Amygdala (tissue), 56 donors: ENCODE measurements around the gene CYFIP1.

Experiments
- DNase-seq, 56 donors: peaks; one replicate each; lab custom pipeline; 2025; lab: John Stamatoyannopoulos, UW

Gene CYFIP1

DNA sequence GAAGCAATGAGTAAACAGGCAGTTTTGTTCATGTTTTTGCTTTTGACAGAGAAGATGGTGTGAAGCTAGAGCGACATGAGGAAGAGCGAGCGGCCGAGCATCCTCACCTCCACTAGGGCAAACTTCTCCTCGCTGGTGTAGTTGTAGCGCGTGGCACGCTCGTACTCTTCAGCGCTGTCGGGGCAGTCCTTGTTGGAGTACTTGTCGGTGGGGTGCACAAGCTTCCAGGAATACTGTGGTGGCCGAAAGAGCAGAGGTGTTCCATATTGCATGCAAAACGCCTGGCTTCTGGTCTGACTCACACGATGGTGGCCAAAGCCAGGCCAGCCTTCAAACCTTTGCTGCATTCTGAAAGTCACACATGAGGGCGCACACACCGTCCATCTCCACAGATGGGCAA, 54.3 kb downstream of the CYFIP1 start:
- DNase-seq = no peak

GRCh38 chr15:22922003-22922402, 58.2 kb downstream of the CYFIP1 start:
- DNase-seq = no peak

GRCh38 chr15:22919171-22919570, 61.0 kb downstream of the CYFIP1 start:
- DNase-seq = no peak

- no peak for DNase-seq
Observed at GRCh38 chr15:22918596-22919140, 61.5 kb downstream of the CYFIP1 start.

GRCh38 chr15:22918056-22918455, 62.1 kb downstream of the CYFIP1 start:
- DNase-seq = no peak

DNA sequence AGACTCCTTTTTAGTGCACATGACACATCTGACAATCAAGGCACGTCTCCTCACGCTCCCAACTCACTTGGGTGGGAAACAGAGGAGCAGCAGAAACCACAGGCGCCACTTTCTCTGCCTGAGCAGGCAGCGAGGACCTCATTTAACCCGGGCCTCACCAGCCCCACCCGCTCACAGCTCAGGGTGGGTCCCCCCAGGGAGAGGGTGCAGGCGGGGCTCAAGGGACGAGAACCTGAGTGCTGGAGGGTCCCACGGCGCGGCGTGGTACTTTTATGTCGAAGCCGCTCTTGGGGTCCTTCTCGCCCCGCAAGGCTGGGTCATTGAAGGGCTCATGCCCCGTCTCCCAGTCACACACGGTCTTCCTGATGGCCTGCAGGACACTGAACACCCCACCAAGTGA, 62.6 kb downstream of the CYFIP1 start:
- no peak for DNase-seq

DNA sequence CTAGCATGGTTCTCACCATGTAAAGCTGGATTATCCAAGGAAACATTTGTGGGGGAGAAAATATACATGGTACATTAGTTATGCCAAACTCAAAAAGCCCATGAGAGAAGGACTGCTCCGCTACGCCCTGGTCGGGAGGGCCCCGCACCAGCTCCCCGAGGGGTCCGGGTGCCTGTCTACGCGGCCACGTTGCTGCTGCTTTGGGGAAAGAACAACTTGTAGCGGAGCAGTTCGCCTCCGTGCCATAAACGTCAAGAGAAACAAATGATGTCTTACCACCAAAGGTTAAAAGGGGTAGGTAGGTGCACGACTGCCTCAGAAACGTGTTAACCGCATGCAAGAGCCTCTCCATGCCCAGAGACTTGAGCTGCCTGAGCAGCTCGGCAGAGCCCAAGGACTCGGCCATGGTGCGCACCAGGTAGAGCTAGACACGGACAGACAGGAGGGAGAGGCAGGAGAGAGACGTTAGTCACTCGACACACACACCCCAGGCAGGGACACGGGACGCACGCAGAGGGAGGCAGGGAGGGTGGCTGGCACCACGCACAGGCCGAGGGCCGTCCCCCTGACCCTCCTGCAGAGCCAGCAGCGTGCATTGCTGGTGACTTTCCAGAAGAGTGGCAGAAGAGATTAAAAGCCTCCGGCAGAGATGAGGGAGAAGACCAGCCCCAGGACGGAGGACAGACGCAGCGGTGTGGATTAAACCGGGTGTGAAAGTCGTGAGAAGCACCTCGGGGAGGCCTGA, 63.4 kb downstream of the CYFIP1 start:
- no peak for DNase-seq

DNA sequence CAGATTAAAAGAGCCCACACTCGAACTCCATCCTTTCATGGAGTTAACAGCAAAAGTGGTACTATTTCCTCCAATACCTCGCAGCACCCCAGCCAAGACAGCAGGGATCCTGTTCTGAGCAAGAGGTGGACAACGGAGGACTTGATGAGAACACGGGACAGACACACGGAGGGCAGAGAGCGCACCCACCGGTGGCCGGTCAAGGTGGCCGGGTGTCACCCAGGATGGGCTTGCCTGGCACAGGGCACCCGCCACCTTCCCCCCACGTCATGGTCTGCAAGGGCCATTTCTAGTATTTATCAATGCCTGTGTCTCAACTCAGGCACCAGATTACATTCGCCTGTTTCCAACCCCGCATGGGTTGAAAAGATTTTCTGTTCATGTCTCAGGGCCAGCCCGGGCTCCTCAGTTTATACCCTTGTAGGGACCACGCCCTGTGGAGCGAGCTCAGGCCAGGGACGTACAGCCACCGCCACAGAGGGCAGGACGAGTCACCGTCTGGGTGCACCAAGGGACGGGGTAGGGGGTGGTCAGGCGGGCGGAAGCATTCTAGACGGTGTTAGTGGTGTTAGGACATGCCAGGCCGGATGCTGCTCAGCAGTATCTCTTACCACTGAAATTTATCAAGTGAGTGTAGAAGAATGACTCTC, 64.2 kb downstream of the CYFIP1 start:
- no peak for DNase-seq

DNA sequence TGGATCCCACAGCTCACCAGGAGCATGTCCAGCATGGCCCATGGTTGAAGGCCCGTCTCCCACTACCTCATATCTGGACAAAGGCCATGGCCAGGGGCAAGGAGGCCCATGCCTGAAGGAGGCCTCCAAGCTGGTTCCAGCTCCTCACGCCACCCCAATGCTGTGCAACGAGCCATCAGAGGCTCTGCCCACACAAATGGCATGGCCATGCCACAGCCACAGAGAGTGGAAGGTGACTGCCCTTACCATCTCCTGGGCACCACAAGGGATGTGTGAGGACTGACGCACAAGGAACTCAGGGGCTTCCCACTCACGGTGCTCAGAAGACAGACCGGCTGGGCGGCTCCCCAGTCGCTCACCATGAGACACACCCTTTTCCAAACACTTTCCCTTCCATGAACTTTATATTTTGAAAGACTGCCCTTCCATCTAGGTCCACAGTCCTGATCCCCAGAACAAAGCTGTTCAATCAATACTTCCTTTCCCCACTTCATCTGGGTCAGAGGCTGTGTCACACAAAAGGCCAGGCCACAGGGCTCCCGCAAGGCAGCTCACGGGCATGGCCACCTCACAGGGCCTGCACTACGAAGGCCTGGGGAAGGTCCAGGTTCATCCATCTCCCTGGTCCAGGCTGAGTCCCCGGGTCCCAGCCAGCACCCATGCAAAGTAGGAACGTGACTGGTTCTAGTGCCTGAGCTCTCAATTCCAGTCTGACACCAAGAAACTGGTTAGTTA, 66.4 kb downstream of the CYFIP1 start:
- DNase-seq = no peak

DNA sequence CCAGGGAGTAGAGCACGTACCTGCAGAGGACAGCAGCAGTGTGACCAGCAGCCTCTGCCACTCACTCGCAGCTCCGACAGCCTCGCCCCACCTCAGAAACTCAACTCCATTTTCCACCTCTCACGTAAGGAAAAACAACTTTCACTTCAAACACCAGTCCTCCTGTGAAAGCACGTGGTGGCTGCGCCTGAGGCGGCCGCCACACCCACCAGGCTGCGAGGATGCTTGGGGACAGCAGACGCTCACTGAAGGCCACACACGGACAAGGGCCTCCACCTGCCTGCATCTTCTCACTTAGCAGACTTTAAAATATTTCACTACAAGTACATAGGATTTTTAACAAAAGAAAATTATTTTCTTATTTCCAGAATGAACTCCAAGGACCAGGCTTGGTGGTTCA, 67.9 kb downstream of the CYFIP1 start:
- no peak for DNase-seq

DNA sequence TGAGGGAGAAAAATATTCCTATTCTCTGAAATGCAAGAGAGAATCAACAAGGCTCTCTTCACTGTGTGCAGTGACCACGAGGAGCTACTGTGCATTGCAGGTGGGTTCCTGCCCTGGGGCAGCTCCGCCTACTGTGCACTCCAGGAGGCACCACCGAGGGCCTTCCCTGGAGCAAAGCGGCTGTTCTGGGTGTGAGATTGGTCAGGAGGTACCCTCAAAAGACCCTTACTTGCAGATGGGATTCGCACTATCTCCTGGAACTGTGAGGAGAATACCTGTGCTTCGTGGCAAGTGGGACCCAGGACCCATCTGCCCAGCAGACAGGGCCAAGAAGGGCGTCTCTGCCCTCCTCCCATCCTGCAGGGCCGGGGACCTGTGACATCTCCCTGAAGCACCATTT, 68.9 kb downstream of the CYFIP1 start:
- DNase-seq = no peak

DNA sequence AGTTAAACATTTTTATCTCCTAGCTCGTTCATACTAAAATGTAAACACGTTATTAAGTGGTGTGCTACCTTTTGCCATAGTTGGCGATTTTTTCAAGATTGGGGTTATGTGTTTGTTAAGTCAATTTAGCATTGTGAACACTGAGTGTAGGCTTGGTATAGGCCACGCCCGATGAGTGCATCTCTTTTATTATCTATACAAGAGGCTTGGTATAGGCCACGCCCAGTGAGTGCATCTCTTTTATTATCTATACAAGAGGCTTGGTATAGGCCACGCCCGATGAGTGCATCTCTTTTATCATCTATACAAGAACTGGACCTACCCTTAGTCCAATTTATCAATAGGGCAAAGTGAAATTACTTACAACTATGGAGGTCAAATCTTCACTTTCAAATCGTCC, 71.3 kb downstream of the CYFIP1 start:
- DNase-seq = no peak

DNA sequence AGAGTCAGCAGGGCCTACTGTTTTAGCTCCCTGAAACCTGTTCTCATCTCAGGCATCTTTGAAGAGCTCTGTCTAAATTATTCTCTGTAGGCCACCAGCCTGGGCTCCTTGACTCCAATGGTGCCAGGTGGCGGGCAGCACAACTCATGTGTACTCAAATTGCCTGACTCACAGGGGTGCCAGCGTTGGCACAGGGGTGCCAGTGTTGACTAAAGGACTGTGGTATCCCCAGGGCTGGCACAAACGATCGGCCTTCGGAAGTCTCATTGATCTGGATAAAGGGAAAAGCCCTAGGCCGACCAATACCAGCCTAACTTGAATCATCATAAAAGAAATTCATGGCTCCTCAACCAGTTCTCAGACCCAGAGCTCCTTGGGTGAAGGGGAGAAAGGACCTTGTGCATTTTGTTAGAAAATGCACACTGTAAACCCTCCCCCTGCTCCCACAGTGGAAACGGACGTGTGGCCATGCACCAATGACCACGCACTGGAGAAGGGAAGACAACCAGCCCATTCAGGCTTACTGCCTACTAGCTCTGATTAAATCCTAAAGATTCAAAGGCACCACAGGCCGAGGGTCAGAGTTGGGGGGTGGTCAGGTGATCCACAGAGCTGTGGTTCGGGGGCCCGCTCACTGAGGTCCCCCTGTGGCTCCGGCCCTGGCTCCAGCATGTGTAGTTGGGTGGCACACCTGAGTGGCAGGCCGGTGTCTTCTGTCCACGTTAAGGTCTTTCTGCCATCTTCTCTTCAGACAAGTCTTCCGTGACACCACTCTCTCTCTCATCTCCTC, 72.8 kb downstream of the CYFIP1 start:
- DNase-seq = no peak

- DNase-seq = peak in 2 of 56 donors; percentile 6 to 17
Observed at GRCh38 chr15:22904736-22905135, 75.4 kb downstream of the CYFIP1 start.

GRCh38 chr15:22903961-22904534, 76.1 kb downstream of the CYFIP1 start:
- no peak for DNase-seq

DNA sequence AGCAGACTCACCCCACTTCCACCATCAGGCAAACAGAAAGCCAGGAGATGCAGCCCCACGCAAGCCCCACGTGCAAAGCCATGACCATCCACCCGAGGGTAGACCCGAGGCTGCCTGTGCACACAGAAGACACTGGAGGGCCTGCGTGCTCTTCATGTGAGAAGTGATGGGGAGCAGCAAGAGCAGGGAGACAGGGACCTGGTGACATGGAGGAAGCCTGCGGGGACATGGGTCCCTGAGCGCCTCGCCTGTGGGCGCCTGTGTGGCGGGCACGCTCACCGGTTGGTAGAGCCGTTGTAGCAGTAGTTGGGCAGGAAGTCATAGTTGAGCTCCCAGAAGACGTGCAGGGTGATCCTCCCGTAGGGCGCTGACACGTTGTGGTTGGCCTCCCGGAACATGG, 76.7 kb downstream of the CYFIP1 start:
- no peak for DNase-seq

DNA sequence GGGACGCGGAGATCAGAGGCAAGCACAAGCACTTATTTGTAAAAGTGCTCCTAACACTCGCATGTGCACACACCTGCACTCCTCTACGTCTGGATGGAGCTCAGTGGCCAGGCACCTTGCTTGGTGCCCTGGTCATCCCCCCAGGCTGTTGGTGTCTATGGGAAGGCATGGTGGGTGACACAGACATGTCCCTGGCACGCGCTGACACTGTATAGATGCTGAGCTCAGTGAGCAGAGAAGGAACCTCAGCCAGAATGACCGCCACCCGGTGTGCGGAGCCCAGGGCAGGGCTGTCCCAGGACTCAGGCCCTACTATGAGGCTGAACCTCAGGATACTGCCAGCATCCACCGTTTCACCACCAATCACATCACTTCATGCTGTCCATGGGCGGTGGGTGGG, 77.2 kb downstream of the CYFIP1 start:
- DNase-seq = no peak

- no peak for DNase-seq
Observed at GRCh38 chr15:22902578-22902977, 77.6 kb downstream of the CYFIP1 start.

DNA sequence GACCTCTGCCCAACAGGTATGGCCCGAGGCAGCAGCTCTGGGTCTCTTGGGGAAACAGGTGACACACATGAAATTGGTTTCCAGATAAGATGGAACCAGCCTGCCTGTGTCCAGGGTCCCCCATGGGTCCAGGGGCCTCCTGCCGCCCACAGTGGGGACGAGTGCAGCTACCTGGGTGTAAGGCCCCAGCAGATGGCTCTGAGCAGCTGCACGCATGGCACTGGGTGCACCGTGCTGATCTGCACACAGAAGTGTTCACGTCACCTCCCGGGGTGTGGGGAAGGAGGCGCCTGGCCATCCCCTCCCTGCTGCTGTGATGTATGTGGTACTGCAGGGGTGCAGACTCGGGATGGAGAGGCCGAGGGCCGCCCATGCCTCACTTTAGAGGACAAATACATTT, 78.1 kb downstream of the CYFIP1 start:
- DNase-seq = no peak

DNA sequence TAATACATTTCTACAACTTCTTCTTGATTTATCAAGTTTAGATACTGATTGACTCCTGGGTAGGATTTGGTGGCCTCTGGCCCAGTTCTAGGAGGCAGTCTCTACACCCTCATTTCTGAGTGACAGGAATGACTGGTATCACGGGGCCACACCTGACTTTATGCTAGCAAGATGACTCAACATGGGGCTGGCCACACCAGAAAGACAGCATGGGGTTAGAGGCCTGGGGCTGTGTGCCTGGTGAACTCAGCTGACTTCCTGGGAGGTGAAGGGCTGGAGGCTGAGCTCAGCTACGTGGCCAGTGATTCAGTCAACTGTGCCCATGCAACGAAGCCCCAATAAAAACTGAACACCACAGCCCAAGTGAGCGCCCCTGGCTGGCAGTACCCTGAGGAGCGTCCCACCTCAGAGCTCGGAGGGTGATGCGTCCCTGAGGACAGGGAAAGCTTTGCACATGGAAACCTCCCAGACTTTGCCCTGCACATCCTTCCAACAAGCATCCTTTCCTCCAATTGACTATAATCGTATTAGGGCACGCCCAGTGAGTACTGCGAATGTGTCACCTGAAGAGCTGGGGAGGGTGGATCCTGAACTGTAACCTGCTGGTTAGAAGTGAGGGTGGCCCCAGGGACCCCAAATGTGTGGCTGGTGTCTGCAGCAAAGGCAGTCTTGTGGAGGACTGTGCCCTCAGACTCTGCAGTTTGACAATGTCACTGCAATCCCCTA, 84.5 kb downstream of the CYFIP1 start:
- DNase-seq = no peak
